HL-60/S4 treated with phorbol 12-myristate 13-acetate at 8.2 ng/mL for 4 days and 3 days (cell line): ENCODE results near the gene POLR2I.
"Not testable (repeated sequence)": the region's sequence is repeated elsewhere in the genome, so short reads cannot be mapped to it uniquely, and the experiment has no call there.

Source experiments
- in situ Hi-C: fragments of 300-500 bp; cut with MboI; formaldehyde crosslinking; loops from 2 replicates; pipeline ENCODE4 v1.15.0; 2022; ENCODE audit warnings: low sequenced_read_pairs

Gene POLR2I

GRCh38 chr19:36101550-36102327, 12.9 kb downstream of the POLR2I start:
- in situ Hi-C loops, result no loop called here

GRCh38 chr19:36100476-36100875, 14.2 kb downstream of the POLR2I start:
- in situ Hi-C loops, result no loop called here

DNA sequence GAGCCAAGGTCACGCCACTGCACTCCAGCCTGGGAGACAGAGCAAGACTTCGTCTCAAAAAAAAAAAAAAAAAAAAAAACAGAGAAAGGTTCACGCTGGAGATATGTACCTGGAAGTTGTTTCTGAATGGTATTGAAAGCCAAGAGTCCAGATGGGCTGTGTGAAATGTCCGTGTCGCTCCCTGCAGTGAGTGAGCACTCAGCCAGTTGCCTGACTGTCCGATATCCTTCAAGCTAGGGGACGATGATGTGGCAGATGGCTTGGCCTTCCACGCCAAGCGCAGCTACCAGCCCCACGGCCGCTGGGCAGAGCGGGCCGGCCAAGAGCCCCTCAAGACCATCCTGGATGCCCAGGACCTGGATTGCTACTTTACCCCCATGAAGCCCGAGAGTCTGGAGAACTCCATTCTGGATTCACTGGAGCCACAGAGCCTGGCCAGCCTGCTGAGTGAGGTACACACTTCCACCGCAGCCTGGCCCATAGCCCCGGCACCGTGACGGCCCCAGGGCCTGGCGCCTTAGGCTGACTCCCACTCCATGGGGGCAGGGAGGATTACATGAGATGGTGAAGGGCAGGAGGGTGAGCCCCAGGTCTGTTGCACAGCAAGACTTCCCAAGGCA, 15.4 kb downstream of the POLR2I start:
- in situ Hi-C loops, result no loop called here

GRCh38 chr19:36097036-36097435, 17.6 kb downstream of the POLR2I start:
- in situ Hi-C loops, result no loop called here

- in situ Hi-C loops, result no loop called here
Observed at GRCh38 chr19:36093687-36094086, 21.0 kb downstream of the POLR2I start.

- in situ Hi-C loops, result no loop called here
Observed at GRCh38 chr19:36093146-36093662, 21.5 kb downstream of the POLR2I start.

DNA sequence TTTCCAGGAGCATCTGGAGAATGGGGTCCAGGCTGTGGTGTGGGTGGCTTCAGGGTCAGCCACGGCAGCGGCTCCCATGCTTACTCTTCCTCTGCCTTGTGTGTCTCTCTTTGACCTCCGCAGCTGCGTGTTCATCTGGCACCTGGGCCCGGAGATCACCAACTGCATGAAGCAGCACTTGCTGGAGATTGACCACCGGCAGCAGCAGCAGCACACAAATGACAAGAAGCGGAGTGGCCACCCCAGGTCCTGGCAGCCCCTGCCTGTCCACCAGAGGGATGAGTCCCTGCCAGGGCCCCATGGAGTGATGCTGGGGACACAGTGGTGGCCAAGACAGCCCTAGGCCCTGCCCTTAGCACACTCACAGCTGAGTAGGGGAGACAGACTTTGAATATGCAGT, 22.1 kb downstream of the POLR2I start:
- in situ Hi-C loops, result no loop called here

GRCh38 chr19:36090910-36091695, 23.6 kb downstream of the POLR2I start:
- in situ Hi-C loops, result no loop called here

- in situ Hi-C loops, result no loop called here
Observed at GRCh38 chr19:36089847-36090246, 24.8 kb downstream of the POLR2I start.

DNA sequence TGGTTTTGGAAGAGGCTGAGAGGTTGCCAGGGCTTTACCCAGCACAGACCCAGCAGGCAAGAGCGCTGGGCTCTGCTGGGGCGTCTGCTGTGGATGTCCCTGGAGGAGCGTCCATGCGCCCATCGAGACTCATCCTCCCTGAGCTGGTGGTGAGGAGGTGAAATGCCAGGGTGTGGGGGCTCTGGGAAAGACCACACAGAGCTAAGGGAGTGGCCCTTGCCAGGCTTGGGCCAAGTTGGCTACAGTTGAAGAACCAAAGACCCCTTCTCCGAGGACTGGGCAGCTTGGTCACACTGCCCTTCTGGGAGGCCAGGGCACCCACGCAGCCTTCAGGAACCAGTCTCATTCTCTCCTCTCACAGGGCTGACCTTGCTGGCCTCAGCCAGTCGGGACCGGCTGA, 28.3 kb downstream of the POLR2I start:
- in situ Hi-C loops, result no loop called here

- in situ Hi-C loops, result no loop called here
Observed at GRCh38 chr19:36084231-36085009, 30.3 kb downstream of the POLR2I start.

DNA sequence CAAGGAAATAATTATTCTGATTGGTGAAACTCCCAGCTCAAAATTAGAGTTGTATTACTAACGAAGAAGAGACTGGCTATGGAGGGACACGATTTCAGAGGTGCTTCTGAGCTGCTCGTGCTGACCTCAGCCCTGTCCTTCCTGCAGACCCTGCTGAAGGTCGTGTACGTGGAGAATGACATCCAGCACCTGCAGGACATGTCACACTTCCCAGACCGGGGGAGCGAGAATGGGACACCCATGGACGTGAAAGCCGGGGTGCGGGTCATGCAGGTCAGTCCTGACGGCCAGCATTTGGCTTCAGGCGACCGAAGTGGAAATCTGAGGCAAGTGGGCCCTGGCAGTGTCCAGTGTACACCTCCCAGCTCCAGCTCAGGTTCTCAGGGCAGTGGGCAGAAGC, 31.8 kb downstream of the POLR2I start:
- in situ Hi-C loops, result no loop called here

DNA sequence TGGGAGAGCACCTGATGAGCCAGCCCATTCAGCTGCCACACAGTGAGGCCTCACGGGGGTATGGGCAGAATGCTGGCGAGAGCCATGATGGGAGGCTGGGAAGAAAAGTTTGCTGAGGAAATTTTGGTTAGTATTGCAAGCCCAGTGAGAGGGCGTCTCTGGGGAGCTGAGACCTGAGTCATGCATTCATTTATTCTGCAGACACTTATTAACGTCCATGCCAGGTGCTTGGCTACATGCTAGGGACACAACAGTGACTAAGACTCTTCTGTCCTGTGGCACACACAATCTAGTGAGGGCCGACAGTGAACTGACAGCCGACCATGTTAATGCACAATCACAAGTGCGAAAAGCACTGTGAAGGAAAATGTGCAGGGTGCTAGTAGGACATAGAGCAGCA, 32.8 kb downstream of the POLR2I start:
- in situ Hi-C loops, result no loop called here

- in situ Hi-C loops, result no loop called here
Observed at GRCh38 chr19:36081385-36081784, 33.3 kb downstream of the POLR2I start.

- in situ Hi-C loops, result no loop called here
Observed at GRCh38 chr19:36079389-36079945, 35.2 kb downstream of the POLR2I start.

GRCh38 chr19:36073121-36073876, 41.4 kb downstream of the POLR2I start:
- in situ Hi-C loops, result no loop called here

DNA sequence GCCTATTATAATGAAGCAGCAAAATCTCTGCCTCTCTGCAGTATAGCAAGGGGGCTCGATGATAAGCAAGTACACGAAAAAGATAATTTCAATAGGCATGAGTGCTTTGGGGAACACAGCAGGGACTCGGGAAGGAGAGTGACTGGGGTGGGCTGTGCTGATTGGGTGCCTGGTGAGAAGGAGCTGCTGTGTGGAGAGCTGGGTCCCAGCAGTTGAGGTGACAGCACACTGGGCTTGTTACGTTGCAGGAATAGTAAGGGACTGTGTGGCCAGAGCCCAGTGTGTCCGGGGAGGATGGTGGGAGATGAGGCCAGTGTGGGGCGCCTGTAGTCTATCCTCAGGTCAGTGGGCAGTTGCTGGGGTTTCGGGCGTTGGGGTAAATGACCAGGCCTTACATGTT, 42.6 kb downstream of the POLR2I start:
- in situ Hi-C loops, result no loop called here

DNA sequence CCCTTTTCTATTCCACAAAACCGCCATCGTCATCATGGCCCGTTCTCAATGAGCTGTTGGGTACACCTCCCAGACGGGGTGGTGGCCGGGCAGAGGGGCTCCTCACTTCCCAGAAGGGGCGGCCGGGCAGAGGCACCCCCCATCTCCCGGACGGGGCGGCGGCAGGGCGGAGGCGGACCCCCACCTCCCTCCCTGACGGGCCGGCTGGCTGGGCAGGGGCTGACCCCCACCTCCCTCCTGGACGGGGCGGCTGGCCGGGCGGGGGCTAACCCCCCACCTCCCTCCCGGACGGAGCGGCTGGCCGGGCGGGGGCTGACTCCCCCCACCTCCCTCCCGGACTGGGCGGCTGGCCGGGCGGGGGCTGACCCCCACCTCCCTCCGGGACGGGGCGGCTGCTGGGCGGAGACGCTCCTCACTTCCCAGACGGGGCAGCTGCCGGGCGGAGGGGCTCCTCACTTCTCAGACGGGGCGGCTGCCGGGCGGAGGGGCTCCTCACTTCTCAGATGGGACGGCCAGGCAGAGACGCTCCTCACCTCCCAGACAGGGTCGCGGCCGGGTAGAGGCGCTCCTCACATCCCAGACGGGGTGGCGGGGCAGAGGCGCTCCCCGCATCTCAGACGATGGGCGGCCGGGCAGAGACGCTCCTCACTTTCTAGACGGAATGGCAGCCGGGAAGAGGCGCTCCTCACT, 45.7 kb downstream of the POLR2I start:
- in situ Hi-C loops, result not testable (repeated sequence)

- in situ Hi-C loops, result no loop called here
Observed at GRCh38 chr19:36067681-36068080, 47.0 kb downstream of the POLR2I start.
